Measurements from ENCODE around the gene KDM5A. TPM values are rescaled to one million over a fixed set of nuclear protein-coding genes. Genes with fewer than 3 reads are reported as not detected.

The KDM5A gene
- polyA plus RNA-seq, 2 of the 4 experiments (the other 2 are of a cell fraction): 18.8 to 42.6 TPM

DNA sequence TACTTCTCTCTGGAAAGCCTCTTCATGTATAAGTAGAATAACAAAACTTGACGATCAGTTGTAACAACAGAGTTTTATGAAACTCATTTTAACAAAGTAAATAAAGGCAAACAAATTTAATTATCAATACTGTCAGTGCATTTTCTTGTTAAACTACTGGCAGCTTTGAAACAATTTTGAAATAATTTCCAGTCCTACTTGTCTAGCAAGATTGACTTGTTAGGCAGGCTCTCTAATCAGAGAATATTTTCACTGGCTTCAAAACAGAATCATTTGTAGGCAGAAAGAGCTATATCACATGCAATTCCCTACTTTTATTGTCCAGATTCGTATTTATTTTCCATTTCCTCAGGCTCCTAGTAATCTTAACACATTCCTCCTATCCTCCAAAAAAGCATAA lies 80.6 kb downstream of the KDM5A start:
- WGBS (ENCODE audit: missing lambda C conversion rate): 92% methylated on average over 2 of the region's 2 CpGs
- Histone ChIP-seq H3K4me1 (no peaks in the 10 kb centered on the region), H3K4me3 (no peak overlapping the region), H3K27ac (no peak overlapping the region), H3K9me3 (no peaks in the 10 kb centered on the region), H3K4me2 (no peak overlapping the region)
- ChIA-PET POLR2A (no interaction called here), CTCF (no interaction called here)
- FAIRE-seq: no peak
- no peak for ATAC-seq
- no peak for TF ChIP-seq ESRRA (IDR thresholded peaks at IDR 0.05; ENCODE audit: borderline replicate concordance, low read length)
- TF ChIP-seq KDM5A (IDR thresholded peaks at IDR 0.05): no peak
- no peak for TF ChIP-seq EP300 (IDR thresholded peaks at IDR 0.05)
- no peak for TF ChIP-seq GATA3 (IDR thresholded peaks at IDR 0.05; ENCODE audit: borderline replicate concordance)
- TF ChIP-seq, protein P1, sequence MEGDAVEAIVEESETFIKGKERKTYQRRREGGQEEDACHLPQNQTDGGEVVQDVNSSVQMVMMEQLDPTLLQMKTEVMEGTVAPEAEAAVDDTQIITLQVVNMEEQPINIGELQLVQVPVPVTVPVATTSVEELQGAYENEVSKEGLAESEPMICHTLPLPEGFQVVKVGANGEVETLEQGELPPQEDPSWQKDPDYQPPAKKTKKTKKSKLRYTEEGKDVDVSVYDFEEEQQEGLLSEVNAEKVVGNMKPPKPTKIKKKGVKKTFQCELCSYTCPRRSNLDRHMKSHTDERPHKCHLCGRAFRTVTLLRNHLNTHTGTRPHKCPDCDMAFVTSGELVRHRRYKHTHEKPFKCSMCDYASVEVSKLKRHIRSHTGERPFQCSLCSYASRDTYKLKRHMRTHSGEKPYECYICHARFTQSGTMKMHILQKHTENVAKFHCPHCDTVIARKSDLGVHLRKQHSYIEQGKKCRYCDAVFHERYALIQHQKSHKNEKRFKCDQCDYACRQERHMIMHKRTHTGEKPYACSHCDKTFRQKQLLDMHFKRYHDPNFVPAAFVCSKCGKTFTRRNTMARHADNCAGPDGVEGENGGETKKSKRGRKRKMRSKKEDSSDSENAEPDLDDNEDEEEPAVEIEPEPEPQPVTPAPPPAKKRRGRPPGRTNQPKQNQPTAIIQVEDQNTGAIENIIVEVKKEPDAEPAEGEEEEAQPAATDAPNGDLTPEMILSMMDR (IDR thresholded peaks at IDR 0.05): no peak
- TF ChIP-seq, protein P2, sequence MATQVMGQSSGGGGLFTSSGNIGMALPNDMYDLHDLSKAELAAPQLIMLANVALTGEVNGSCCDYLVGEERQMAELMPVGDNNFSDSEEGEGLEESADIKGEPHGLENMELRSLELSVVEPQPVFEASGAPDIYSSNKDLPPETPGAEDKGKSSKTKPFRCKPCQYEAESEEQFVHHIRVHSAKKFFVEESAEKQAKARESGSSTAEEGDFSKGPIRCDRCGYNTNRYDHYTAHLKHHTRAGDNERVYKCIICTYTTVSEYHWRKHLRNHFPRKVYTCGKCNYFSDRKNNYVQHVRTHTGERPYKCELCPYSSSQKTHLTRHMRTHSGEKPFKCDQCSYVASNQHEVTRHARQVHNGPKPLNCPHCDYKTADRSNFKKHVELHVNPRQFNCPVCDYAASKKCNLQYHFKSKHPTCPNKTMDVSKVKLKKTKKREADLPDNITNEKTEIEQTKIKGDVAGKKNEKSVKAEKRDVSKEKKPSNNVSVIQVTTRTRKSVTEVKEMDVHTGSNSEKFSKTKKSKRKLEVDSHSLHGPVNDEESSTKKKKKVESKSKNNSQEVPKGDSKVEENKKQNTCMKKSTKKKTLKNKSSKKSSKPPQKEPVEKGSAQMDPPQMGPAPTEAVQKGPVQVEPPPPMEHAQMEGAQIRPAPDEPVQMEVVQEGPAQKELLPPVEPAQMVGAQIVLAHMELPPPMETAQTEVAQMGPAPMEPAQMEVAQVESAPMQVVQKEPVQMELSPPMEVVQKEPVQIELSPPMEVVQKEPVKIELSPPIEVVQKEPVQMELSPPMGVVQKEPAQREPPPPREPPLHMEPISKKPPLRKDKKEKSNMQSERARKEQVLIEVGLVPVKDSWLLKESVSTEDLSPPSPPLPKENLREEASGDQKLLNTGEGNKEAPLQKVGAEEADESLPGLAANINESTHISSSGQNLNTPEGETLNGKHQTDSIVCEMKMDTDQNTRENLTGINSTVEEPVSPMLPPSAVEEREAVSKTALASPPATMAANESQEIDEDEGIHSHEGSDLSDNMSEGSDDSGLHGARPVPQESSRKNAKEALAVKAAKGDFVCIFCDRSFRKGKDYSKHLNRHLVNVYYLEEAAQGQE (IDR thresholded peaks at IDR 0.05): no peak
- TF ChIP-seq, protein P3, sequence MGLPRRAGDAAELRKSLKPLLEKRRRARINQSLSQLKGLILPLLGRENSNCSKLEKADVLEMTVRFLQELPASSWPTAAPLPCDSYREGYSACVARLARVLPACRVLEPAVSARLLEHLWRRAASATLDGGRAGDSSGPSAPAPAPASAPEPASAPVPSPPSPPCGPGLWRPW (IDR thresholded peaks at IDR 0.05): no peak
- no peak for TF ChIP-seq NR3C1 (IDR thresholded peaks at IDR 0.05)
- TF ChIP-seq FOSL2 (IDR thresholded peaks at IDR 0.05): no peak
- no peak for TF ChIP-seq FOSL2 (CRISPR knock-in tag; IDR thresholded peaks at IDR 0.05)
- no peak for TF ChIP-seq JUN (IDR thresholded peaks at IDR 0.05)
- TF ChIP-seq HDAC2 (IDR thresholded peaks at IDR 0.05): no peak
- TF ChIP-seq EHMT2 (IDR thresholded peaks at IDR 0.05; ENCODE audit: low read depth): no peak
- no peak for DNase-seq (ENCODE audit: low read depth in 1 of 2, low spot score in 1 of 2)

DNA sequence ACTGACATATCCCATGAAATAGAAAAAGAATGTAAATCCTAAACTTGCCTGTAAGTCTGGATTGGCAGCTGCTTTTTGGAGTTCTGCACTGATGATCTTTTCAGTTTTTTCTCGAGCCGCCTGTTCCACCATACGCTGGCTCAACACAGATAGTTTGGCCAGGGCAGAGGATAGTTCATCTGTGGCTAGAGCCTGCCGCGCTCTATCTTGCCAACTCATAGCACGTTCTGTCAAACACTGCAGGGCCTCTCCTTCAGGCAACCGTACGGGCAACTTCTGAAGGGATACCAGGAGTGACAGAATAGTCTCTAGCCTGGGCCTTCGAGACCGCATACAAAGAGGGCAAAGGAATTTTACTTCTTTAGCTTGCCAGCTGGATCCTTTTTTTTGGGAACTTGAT lies 81.7 kb downstream of the KDM5A start:
- Histone ChIP-seq H3K4me1 (no peaks in the 10 kb centered on the region), H3K4me2 (no peak overlapping the region), H3K4me3 (no peak overlapping the region), H3K27ac (no peak overlapping the region), H3K9me3 (peaks cover under 1% of the 10 kb centered on the region; the same call in 1 of the 3 replicates)
- no peak for FAIRE-seq
- ATAC-seq: no peak
- POLR2A ChIA-PET: no interaction called here
- TF ChIP-seq JUN (IDR thresholded peaks at IDR 0.05) (no peak), RFX5 (IDR thresholded peaks at IDR 0.05) (no peak), HEYL (CRISPR knock-in tag; IDR thresholded peaks at IDR 0.05) (no peak), NR3C1 (IDR thresholded peaks at IDR 0.05) (no peak), ZNF302 (CRISPR knock-in tag; IDR thresholded peaks at IDR 0.05) (no peak), HOXB13 (CRISPR knock-in tag; IDR thresholded peaks at IDR 0.05; ENCODE audit: low read depth) (no peak), CBX8 (IDR thresholded peaks at IDR 0.05) (no peak), FOXS1 (CRISPR knock-in tag; IDR thresholded peaks at IDR 0.05) (no peak), FOSL2 (IDR thresholded peaks at IDR 0.05) (no peak), FOSL2 (CRISPR knock-in tag; IDR thresholded peaks at IDR 0.05) (no peak), CBX2 (IDR thresholded peaks at IDR 0.05; ENCODE audit: borderline replicate concordance, low read depth) (no peak), HOXA7 (CRISPR knock-in tag; IDR thresholded peaks at IDR 0.05) (no peak), MYC (IDR thresholded peaks at IDR 0.05; ENCODE audit: borderline replicate concordance, low read length) (no peak), CHD2 (IDR thresholded peaks at IDR 0.05; ENCODE audit: low read length, partially characterized antibody) (no peak)
- TF ChIP-seq, protein P4, sequence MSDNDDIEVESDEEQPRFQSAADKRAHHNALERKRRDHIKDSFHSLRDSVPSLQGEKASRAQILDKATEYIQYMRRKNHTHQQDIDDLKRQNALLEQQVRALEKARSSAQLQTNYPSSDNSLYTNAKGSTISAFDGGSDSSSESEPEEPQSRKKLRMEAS (IDR thresholded peaks at IDR 0.05): no peak
- DNase-seq (ENCODE audit: low read depth in 1 of 2, low spot score in 1 of 2): no peak
- 96% methylated on average over 10 of the region's 10 CpGs for WGBS (ENCODE audit: missing lambda C conversion rate)
- CTCF ChIA-PET: interaction anchor here (0.7 kb wide), 1 partner anchor 9 kb away, joined by 4 read pairs; no protein-coding TSS in a partner anchor
